Right hindlimb (tissue), 1 donor: Measurements from ENCODE around the gene ATP8B4.
"Not testable (repeated sequence)": the region's sequence is repeated elsewhere in the genome, so short reads cannot be mapped to it uniquely, and the experiment has no call there.

Source experiments
- DNase-seq: peaks from one replicate; pipeline ENCODE4 v3.0.0-alpha.2; 2018

Gene ATP8B4

DNA sequence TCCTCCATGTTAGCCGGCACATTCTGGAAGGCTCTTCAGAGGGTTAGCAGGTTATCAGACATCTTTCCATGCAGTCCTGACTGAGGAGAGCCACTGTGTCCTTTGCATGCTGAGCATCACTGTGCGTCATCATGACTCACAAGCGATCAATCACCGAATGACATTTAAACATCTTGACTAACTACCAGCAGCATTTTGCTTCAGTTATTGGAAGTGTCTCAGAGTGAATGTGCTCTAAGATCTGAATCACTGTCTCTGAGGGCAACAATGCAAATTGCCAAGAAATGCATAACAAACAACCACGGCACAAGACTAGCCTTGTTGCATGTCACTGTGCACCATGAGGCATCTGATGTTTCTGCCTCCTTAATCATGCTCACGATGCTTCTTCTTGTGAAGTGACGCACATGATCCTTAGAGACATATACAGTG, 18.3 kb upstream of the ATP8B4 start:
- DNase-seq, result no peak

DNA sequence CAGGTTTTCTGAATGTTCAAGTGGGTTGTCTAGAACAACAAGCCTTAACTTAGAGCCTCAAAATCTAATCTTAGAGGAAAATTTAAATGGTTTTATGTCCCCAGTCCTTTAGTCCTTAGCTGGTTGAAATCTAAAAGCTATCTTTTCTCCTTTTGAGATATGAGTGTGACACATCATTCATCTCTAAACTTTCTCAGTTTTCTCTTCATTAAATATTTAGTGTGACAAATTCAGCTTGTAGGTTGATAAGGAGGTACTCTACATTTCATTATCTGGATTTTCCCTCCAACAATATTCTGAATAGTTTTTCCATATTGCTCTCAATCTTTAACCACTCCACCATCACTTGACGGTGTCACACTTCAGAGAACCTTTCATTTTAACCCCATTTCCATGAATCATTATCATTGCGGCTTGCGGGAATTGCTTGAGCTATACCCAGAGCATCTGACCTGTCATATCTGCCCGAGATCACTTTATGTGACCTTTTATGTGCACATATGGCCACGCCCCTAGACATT, 16.1 kb upstream of the ATP8B4 start:
- DNase-seq, result no peak

DNA sequence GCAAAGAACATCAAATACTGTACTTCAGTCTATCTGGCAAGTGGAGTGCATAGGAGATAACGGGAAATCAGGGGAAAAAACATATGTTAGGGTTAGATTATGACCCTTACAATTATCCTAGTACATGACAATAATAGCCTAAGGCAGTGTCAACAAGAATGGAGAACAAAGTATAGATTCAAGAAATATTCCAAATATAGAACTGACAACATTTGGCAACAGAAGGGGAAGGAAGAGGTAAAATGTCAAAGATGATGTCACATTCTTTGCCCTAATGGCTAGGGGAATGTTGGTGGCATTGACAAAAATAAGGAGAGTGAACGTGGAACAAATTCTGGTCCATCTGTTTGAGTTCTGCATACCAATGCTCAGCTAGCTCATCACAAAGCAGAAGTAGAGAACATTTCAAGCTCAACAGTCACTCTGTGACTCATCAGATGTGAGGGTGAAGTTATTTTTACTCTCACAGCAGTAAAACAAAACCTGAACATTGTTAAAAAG, 15.5 kb upstream of the ATP8B4 start:
- no peak for DNase-seq

DNA sequence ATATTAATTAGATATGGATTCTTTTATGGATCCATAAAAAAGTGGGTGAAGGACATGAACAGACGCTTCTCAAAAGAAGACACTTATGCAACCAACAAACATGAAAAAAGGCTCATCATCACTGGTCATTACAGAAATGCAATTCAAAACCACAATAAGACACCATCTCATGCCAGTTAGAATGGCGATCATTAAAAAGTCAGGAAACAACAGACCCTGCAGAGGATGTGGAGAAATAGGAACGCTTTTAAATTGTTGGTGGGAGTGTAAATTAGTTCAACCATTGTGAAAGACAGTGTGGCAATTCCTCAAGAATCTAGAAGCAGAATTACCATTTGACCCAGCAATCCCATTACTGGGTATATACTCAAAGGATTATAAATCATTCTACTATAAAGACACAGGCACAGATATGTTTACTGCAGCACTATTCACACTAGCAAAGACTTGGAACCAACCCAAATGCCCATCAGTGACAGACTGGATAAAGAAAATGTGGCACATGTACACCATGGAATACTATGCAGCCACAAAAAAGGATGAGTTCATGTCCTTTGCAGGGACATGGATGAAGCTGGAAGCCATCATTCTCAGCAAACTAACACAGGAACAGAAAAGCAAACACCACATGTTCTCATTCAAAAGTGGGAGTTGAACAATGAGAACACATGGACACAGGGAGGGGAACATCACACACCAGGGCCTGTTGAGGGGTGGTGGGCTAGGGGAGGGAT, 13.4 kb upstream of the ATP8B4 start:
- DNase-seq, result not testable (repeated sequence)

DNA sequence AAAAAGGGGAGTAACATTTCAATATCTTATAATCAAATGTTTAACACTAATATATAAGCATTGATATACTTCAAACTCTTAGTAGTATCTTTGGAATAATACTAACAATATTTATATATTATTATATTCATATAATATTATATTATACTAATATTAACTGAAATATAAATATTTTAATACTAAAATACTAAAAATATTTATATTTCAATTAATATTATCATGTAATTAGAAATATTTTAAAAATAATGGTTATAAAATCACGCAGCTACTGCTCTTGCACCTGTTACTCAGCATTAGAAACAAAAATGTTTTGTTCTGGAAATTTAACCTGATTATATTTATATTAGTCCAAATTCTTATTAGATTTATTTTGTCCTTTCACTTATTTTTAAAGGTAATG, 12.6 kb upstream of the ATP8B4 start:
- DNase-seq, result no peak

DNA sequence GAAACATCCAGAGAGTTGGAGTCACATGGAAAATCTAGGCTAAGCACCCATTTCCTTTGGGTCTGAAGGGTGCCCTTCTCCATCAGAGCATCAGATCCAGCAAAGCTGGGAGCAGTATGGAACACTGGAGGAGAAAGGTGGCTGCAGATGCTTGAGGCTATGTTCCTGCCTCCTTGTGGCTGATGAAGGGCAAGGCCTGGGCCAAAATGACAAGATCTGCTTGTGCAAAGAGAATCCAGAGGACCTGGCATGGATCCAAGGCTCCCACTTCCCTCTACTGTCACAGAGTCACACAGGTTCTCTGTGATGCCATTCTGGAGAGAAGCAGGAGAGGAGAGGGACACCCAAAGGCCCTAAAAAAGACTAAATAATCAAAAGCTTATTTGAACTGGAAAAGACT, 9.2 kb upstream of the ATP8B4 start:
- DNase-seq, result no peak

DNA sequence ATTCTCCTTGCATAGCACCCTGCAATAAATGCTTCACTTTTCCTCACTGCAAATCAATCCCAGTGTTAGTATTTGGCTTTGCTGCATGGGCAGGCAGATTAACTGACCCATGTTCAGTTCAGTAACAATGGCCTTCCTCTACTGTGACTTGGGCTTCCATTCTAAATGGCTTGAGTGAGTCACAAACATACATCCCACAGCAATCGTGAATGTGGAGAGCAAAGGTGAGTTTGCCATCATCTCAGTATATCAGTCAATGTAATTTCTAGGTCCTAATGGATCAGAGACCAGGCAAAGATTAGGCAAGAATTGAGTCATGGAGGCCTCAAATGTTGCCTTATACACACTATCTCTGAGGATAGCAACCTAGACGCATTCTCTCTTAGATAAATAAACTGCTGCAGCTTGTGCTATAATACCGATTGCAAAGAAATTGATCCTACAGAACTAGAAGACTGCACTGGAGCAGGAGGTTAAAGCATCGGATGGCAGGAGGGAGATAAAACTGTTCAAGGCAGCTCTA, 8.3 kb upstream of the ATP8B4 start:
- DNase-seq, result no peak

DNA sequence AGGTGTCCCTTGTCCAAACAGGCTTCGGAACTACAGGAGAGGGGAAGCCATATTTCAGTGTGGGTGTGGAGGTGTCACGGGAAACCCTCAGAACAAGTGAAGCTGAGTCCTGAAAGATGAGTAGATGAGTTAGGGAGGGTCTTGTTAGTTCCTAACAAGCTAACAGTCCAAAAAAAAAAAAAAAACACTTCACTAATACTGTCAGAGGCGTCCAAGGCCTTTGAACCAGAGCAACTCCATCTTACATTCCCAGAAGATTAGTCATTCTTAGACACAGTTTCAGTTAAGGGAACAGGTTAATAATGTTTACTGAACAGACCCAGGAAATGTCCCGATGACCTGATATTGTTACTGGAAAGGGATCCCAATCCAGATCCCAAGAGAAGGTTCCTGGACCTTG, 7.0 kb upstream of the ATP8B4 start:
- no peak for DNase-seq

DNA sequence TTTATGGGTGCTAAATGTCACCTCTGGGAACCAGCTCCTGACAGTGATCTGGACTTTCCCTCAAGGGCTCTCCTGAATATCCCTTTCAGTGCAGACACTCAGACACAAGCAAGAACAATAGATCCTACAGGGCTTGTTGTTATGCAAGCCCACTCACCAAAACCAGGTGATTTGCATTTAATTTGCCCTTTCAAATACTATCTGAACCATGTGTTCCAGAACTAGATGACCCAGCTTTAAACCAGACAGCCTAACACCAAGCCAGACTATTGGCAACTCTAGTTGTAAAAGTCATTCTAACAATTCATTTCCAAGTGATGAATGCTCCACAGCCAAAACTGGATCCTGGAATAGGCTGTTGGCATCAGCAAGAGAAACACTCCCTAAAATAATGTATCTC, 5.6 kb upstream of the ATP8B4 start:
- DNase-seq, result no peak

DNA sequence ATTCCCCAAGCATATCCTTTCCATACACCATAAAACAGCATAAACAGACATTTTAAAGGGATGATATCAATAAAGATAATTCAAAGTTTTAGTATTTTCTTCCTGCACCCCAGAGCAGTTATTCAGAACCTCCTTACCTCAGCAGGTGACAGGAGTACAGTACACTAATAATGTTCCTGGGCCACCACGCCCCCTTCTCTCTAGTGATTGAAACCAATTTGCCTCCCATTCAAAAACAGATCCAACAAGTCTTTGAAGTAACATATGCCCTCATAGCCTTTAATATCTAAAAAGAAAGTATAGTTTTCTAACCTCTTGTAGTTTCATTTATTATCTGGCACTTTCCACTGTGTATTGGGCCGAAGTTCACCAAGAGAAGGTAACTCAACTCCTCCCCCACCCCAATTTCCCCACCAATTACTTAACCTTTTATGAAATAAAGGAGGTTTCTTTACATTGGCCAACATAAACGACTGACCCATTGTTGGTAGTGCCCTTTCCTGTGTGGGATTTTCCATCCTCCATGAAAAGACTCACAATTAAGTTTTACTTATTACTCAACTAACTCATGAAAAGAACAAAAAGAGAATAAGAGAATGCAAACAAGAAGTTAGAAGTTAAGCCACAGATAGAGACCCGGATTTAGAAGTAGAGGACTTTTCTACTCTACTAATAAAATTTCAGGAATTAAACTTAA, 5.0 kb upstream of the ATP8B4 start:
- no peak for DNase-seq

DNA sequence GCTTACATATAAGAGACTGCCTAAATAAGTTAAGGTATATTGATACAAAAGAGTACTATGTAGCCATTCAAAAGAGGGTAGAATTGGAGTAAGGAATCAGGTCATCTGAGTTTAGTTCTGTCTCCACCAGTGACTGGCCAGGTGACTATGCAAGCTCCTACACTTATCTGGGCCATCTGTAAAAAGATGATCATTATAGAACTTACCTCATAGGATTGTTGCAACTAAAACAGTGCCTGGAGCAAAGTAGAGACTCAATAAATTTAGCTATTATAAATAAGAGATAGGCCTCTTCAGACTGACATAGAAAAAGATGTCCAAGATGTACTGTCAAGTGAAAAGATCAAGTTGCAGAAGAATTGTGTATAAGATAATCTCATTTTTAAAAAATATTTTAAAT, 1.7 kb upstream of the ATP8B4 start:
- DNase-seq, result no peak

DNA sequence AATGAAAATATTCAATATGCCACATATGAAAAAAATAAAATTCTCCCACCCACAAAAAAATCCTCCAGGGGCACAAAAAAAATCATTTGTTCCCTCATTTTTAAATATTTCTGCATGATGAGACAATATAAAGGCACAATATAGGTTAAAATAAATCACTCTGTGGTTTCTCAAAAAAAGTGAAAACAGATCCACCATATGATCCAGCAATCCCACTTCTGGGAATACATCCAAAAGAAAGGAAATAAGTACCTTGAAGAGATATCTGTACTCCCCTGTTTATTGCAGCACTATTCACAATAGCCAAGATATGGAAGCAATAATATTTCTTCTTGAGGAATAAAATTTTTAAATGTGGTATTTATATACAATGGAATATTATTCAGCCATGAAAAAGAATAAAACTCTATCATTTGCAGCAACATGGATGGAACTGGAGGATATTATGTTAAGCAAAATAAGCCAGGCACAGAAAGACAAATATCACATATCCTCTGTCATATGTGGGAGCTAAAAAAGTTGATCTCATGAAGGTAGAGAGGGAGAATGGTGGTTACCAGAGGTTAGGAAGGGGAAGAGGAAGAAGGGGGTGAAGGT, 1.5 kb downstream of the ATP8B4 start:
- no peak for DNase-seq

DNA sequence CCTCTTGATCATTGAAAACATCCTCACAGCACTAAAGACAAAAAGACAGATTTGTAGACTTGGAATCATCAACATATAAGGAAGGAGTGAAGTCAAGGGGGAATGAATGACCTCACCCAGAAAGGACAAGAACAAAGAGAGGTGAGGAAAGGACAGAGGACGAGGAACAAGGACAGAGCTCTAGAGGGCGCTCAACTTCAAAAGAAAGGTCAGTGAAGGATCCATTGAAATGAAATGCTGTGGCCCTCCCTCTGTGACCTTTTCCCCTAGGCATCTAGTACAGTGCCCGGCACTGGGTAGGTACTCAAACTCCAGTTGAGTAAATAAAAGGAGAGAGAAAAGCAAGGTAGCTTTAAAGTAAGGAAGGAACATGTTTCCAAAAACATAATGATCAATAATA, 2.6 kb downstream of the ATP8B4 start:
- DNase-seq, result no peak

DNA sequence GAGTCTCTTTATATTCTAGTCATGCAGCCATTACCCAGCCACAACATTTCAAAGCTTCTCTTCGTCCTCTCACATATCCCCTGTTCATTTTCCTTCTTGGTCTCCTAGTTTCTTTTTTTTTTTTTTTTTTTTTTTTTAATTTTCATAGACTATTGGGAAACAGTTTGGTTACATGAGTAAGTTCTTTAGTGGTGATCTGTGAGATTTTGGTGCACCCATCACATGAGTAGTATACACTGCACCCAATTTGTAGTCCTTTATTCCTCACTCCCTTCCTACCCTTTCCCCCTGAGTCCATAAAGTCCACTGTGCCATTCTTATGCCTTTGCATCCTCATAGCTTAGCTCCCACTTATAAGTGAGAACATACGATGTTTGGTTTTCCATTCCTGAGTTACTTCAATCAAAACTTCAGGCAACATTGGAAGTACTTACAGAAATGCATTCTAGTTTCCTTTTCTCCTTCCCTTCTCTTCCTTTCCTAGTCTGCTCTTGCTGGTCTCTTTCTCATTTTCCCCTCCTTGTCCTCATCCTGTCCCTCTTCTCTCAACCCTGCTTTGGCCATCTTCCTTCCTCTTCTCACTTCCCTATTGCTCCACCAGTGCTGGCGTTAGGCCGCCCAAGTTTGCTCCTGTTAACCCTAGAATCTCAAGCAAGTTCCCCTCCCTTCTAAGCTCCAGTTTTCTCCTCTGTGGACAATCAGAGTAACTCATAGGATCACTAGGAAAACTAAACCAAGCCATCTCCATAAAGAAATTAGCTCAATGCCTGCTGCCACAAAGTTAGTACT, 4.8 kb downstream of the ATP8B4 start:
- DNase-seq, result no peak

DNA sequence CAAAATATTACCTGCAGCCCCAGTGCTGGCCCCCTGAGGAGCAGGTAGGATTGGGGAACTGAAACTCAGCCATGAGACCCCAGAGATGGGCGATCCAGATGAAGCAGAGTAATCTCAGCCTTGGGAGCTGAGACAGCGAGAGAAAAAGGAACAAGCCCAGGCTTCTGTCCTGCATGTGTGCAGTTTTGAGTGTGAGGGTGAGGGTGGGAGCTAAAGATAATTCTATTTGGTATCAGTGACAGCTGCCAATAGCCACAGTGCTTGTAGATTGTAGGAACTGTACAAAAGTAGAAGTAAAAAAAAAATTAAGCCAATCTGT, 5.9 kb downstream of the ATP8B4 start:
- no peak for DNase-seq

DNA sequence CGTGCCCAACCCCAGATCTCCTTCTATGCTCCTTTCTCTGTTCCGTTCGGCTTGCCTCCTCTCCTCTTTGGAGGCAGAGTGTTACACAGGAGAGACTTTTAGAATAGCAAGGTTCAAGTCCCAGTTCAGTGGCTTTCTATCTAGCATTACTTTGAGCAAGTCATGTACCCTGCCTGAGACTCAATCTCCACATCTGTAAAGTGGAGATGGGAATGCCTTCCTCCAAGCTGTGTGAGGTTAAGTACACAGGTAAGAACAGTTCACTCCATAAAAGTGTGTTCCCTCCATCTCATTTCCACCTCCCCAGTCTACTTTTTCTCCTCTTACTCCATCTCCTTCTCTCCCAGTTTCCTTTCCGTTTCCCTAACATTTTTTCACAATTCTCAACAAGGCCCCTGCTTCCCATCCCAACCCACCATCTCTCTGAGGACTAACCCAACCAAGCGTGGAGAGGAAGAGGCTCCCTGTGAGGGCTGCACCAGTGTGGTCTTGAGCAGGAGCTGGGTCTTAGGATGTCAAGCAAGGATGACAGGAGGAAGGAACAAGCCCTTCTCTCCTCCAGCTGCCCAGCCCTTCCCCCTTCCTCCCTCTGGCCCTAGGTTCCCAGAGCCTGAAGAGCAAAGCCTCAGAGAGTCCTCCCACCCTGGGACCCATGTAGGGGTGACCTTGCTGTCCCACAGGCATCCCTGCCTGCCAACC, 6.4 kb downstream of the ATP8B4 start:
- no peak for DNase-seq

DNA sequence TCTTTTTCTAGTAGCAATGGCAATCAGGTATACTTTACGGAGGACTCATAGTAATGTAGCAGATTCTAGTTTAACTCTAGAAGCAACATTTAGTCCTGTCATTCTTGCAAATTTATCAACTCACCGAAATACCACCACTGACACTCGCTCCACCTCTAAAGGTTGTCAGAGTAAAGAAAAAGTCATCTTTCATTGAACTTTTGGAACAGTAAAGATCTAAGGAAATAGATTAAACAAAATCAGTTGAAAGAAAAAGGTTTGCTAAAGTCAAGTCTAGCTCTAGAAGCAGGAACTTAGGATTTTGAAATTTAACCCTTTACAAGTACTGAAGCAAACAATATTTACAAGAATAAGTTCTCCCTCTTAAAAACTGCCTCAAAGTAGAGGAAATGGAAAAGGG, 8.7 kb downstream of the ATP8B4 start:
- DNase-seq, result no peak

DNA sequence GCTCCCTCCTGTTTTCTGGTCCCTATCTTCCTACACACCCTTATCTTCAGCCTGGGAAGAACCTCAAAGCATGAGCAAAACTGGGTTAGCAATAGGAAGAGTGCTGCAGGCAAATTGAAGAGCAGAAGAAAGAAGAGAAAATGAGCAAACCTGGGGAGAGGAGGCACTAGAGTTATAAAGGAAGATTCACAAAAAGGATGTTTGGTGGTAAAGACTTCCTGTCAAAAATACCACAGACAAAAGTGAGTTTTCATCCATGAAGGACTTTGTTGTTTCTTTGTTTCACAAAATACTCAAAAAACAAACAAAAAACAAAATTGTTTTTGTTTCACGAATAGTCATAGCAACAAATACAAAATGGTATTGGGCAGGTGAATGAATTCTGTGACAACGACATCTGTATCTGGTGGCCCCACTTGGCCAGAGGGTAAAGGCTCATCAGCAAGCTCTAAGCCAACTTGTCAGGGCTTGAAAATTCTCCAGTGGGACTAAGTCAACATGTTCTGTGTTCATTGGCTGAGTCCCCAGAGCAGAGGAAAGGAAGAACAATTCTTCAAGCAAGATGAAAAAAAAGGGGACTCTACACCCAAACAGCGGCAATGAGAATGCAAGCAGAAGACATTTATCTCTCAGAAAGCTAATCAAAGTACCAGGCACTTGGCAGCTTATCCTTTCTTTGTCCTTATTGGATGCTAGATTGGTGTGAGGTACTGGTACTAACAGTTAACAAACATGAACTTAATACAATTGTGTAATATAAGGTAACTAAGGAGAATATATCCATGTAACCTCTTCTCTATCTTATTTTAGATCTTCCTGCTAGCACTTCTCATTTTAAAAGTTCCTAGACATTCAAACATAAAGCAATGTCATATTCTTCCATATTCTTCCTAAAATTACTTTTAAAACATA, 9.7 kb downstream of the ATP8B4 start:
- no peak for DNase-seq

DNA sequence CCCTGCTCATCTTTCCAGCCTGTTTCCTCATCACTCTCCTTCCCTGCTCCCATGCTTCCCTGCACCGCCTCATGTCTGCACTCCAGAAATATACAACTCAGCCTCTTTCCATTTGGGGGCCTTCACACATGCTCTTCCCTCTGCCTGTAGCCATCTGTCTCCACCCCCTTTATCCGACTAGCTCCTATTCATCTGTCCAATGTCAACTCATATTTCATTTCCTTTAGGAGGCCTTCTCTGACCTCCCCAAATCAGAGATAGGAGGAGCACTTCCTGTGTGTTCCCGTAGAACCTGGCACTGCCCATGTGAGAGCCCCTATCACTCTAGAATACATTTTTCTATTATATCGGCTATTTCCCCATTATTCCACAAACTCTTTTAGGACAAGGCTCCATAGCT, 10.6 kb downstream of the ATP8B4 start:
- DNase-seq, result no peak

DNA sequence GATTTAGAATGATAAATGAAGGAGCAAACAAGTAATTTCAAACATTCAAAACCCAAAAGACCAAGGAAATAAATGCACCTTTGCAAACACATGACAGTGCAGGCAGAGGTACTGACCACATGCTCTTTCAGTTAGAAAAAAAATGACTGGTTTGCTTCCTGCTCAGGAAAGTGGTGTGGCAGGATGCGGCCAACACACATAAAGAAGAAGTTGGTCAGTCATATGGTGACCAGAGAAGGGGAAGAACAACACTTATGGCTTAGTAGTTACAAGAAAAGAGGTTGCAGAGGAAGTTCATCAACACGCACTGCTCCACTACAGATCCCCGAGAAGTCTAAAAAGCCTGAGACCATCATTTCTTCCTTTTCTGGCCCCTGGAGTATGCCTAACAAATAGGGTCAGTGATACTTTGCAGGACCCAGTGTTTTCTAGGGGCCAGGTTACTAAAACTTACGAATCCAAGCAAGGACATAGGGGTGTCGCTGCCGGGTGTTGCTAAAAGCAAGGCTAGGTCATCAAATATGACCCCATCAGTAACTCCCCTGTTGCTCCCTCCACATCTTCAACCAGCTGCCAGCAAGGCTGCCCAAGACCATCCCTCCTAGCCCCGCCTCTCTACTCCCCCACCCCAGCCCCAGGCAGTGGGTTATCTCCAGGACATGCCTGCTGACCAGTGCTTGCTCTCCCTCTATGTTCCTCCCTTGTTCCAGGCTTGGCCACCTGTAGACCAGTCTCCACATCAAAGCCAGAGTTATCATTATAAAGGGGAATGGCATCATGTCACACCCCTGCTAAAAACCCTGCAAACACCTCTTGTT, 11.2 kb downstream of the ATP8B4 start:
- no peak for DNase-seq
